Neural progenitor cell (in vitro differentiated cells): ENCODE results near the gene KRTAP5-1.

Source experiments
- CTCF ChIP-seq: fragments of 200-600 bp; sonication (generic); IDR thresholded peaks from 2 replicates; pipeline ENCODE4 v1.5.1; 2017; ENCODE audit warnings: antibody characterized with exemption, mild to moderate bottlenecking
- EZH2 ChIP-seq: fragments of 200-600 bp; sonication (generic); IDR thresholded peaks from 2 replicates; pipeline ENCODE4 v1.6.1; 2017; ENCODE audit warnings: antibody characterized with exemption, mild to moderate bottlenecking, moderate library complexity
- EZH2phosphoT487 ChIP-seq: fragments of 200-600 bp; sonication (generic); IDR thresholded peaks from 2 replicates; pipeline ENCODE4 v1.6.1; 2017; ENCODE audit warnings: antibody characterized with exemption

GRCh38 chr11:1557904-1558774, 26.9 kb downstream of the KRTAP5-1 start:
- TF ChIP-seq CTCF (no peak), EZH2phosphoT487 (no peak), EZH2 (no peak)
